ENCODE measurements around the gene RNF223. TPM values are rescaled to one million over a fixed set of nuclear protein-coding genes. Genes with fewer than 3 reads are reported as not detected.
A peak's percentile ranks its signal among the peaks of the same experiment; 100 is the strongest.

The RNF223 gene
- total and polyA plus RNA-seq, 2 of the 8 experiments (the other 6 are each of a cell fraction or from before 2014, with no cell fraction given) = not detected

- Histone ChIP-seq H3K36me3 (ENCODE audit: control insufficient read depth in 2 of 4, insufficient read depth in 4 of 4, low read length in 3 of 4) (no peaks in the 10 kb centered on the region), H4K8ac (ENCODE audit: extremely low read depth, insufficient read depth, low read length) (peak overlapping the region; percentile 89), H2BK15ac (ENCODE audit: low read length) (peak overlapping the region; percentile 97; the same call in 1 of the 2 replicates), H3K27me3 (replicated peaks in 1 of 4; ENCODE audit: control insufficient read depth in 3 of 4, extremely low read depth in 1 of 4, insufficient read depth in 3 of 4, low read length in 3 of 4) (peaks cover 0 to 9% (median 3%) of the 10 kb centered on the region in 4 experiments; a peak in 3 of 7 replicates), H3K9ac (replicated peaks in 1 of 4; ENCODE audit: extremely low read depth in 1 of 4, low read depth in 3 of 4, low read length in 3 of 4) (no peak overlapping the region; a peak in 2 of 7 replicates), H3K4me3 (ENCODE audit: extremely low read depth in 1 of 4, insufficient read depth in 2 of 4, low read depth in 3 of 4, low read length in 4 of 4) (peak overlapping the region; percentile 3 to 54 (median 29); a peak in 6 of 8 replicates), H4K91ac (replicated peaks; ENCODE audit: insufficient read length, low read length) (peak overlapping the region; percentile 65), H3K4ac (replicated peaks; ENCODE audit: insufficient read length, low read depth, low read length) (peak overlapping the region; percentile 69), H3K79me1 (ENCODE audit: low read depth, low read length) (no peaks in the 10 kb centered on the region), H3K56ac (replicated peaks; ENCODE audit: insufficient read length, low read depth, low read length) (no peak overlapping the region), H3K14ac (ENCODE audit: insufficient read length) (no peak overlapping the region), H2BK20ac (ENCODE audit: low read length) (no peak overlapping the region), H4K5ac (ENCODE audit: insufficient read length, low read depth, low read length) (peak overlapping the region; percentile 51), H2AFZ (ENCODE audit: low read length) (peak overlapping the region; percentile 42; the same call in 1 of the 2 replicates), H2AK5ac (ENCODE audit: low read depth, low read length) (no peak overlapping the region), H3K4me2 (ENCODE audit: insufficient read depth in 1 of 2, low read depth in 2 of 2, low read length in 2 of 2) (peak overlapping the region; percentile 59 to 88), H2BK5ac (ENCODE audit: low read depth, low read length) (peak overlapping the region; percentile 56; the same call in 1 of the 2 replicates), H3K4me1 (replicated peaks in 1 of 4; ENCODE audit: control insufficient read depth in 3 of 4, insufficient read depth in 4 of 4, low read length in 3 of 4) (peaks cover 0 to 8% (median 6%) of the 10 kb centered on the region in 4 experiments; a peak in 5 of 7 replicates), H3K18ac (ENCODE audit: extremely low read depth, low read length) (peak overlapping the region; percentile 93), H4K20me1 (replicated peaks in 1 of 2; ENCODE audit: control insufficient read depth in 1 of 2, insufficient read depth in 2 of 2, low read length in 2 of 2) (peaks cover 0 to 3% of the 10 kb centered on the region in 2 experiments), H3K27ac (ENCODE audit: low read depth, low read length) (no peak overlapping the region), H3K23me2 (ENCODE audit: low read depth, low read length) (peaks cover 8% of the 10 kb centered on the region; the same call in 1 of the 2 replicates), H2BK12ac (ENCODE audit: low read depth, low read length) (peak overlapping the region; percentile 75; the same call in 1 of the 2 replicates), H2BK120ac (replicated peaks; ENCODE audit: low read depth, low read length) (no peak overlapping the region), H3K23ac (ENCODE audit: insufficient read length) (no peak overlapping the region), H3K9me3 (ENCODE audit: insufficient read depth in 2 of 2, low read depth in 1 of 2, low read length in 1 of 2) (no peaks in the 10 kb centered on the region), H3K79me2 (ENCODE audit: control insufficient read depth in 1 of 2, insufficient read depth in 2 of 2, low read length in 2 of 2) (no peaks in the 10 kb centered on the region)
- POLR2A ChIA-PET (ENCODE audit: partially characterized antibody) = interaction anchor here (0.7 to 1.2 kb wide), 6 partner anchors 10 to 161 kb away, joined by 3 to 6 read pairs (median 3); no protein-coding TSS in a partner anchor
- WGBS, 2 experiments (ENCODE audit: extremely low coverage in 1 of 2, insufficient coverage in 1 of 2, insufficient read length in 1 of 2, insufficient replicate concordance in 2 of 2, low coverage in 1 of 2, low lambda C conversion rate in 2 of 2, missing lambda C conversion rate in 1 of 2) = 5% methylated on average over 24 of the region's 38 CpGs; no CpG with 5 or more reads in 1 of the 2 experiments
- CTCF ChIA-PET (ENCODE audit: partially characterized antibody) = interaction anchor here (0.7 to 1.8 kb wide), 7 partner anchors 13 to 95 kb away, joined by 3 to 6 read pairs (median 3); no protein-coding TSS in a partner anchor
- DNase-seq (ENCODE audit: low read depth in 1 of 2, low spot score in 2 of 2) (peak in 1 of 2 experiments; percentile 82), FAIRE-seq (no peak)
- TF ChIP-seq TAF1 (IDR thresholded peaks at IDR 0.05; ENCODE audit: low read depth, low read length) = peak; percentile 42; the same call in 1 of the 2 replicates
Measured at GRCh38 chr1:1079408-1080121, 5.5 kb upstream of the RNF223 start.

All from H1 (cell line).